Stimulated activated CD4-positive, alpha-beta T cell treated with anti-CD3 and anti-CD28 coated beads, Interleukin-4, amount 100 ng/mL, for 24 hours (primary cell): ENCODE data around the gene DLGAP3.
A peak's percentile ranks its signal among the peaks of the same experiment; 100 is the strongest.

Source experiments
- DNase-seq: peaks from one replicate; pipeline ENCODE4 v3.0.0-alpha.2; 2020

DLGAP3 gene

DNA sequence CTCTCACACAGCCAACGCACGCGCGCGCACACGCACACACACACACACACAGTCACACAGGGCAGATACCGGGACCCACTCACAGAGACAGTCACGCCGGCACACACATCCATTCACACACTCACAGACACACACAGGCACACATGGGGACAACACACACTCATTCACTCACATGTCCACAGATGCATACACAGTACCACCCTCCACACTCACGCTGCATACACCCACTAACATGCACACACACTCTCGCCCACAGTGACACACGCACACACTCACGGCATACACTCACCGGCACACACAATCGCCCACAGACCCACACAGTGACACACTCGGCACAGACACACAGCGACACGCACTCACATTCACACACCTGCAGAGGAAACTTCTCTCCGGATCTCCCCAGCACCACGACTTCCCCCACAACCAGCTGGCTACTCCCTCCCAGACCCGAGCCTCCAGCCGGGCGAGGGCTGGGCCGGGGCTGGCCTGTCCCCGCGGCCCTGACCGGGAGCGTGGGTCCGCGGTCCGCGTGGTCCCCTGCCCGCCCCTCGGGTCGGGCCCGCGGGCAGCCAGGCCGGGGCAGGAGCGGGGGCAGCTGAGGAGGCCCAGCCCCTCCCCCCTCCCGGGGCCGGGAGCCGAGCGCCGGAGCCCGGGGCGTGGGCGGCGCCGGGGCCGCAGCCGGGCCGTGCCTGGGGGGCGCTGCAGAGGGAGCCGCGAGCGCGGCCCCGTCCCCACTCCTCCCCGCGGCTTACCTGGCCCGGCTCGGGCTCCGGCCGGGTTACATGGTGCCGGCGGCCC, 552 bp downstream of the DLGAP3 start:
- DNase-seq, result no peak

DNA sequence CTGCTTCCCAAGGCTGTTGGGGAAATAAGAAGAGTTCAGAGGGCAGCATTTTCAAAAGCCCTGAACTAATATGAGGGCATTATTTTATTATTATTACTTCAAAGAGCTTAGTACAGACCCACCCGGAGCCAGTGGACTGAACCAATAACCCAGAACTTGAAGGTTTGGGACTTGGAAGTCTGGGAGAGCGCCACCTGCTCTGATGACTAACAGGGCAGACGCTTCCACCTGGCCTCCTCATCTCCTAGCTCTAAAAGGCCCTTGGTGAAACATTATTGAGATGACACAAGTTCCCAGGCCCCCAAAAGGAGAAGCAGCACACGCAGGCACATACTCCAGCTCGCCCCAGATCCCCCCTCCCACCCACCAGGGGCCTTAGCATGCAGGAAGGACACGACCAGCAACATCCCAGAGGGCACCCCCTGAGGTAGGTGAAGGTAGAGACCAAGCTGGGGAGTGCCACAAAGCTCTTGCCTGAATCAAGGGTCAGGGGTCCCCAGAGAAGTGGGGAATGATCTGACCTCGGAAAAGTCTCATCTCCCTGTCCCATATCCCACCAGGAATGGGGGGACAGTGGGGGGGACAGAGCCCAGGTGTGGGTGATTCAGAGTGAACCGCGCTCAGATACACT, 1.3 kb downstream of the DLGAP3 start:
- no peak for DNase-seq

DNA sequence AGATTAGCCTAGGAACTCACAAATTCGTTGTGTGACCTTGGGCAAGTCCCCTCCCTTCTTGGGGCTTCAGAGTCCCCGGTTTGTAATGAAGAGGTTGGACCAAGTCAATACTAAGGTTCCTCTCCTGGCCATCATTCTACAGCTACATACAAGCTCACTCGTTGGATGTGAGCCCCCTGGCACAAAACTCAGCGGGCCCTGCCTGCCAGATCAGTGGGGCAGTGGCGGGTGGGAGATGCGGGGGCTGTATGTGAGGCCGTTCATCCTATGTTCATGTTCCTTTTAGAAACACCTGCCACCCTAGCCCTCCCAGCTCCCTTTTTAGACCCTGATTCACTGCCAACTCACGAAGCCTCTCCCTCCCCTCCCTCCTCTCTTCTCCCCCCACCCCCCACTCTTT, 2.1 kb downstream of the DLGAP3 start:
- DNase-seq, result no peak

GRCh38 chr1:34926894-34927293, 2.6 kb downstream of the DLGAP3 start:
- DNase-seq, result no peak

DNA sequence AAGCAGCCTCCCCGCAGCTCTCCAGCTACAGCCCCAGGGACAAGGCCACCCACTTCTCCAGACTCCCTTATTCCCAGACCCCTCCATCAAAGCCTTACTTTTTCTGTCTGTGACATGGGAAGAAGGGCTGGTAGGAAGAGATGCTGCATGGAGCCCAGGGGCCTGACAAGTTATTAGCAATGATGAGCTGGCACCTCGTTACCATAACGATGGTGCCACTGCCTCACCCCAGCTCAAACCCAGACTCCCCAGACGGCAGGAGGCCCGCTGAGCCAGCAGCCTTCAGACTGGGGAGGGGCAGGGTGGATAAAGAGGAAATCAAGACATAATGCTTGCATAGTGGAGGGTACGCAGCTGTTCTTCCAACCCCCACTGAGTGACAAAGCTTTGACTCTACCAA, 3.3 kb downstream of the DLGAP3 start:
- DNase-seq, result no peak

DNA sequence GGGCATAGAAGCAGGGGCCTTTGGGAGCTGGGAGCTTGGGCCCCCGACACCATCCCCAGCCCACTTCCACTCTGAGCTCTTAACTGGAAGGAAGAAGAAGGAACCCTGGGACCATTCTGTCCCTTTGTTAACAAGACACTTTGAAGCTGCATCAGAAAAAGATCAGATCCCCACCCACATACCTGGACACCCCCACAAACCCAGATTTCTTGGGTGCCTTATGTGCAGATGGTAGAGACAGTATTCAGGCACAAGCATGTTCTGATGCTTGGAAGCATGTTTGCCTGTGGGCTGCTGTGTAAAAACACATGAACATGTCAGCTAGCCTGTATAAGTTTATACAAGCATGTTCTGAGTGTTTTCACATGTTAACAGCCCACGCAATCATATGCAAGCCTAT, 3.7 kb downstream of the DLGAP3 start:
- DNase-seq, result no peak

GRCh38 chr1:34924759-34925555, 4.5 kb downstream of the DLGAP3 start:
- DNase-seq, result peak; percentile 57

GRCh38 chr1:34923490-34923889, 6.0 kb downstream of the DLGAP3 start:
- DNase-seq, result no peak

- DNase-seq, result peak; percentile 3
Measured at GRCh38 chr1:34918977-34919561, 10.4 kb downstream of the DLGAP3 start.

GRCh38 chr1:34918386-34918976, 11.0 kb downstream of the DLGAP3 start:
- no peak for DNase-seq

DNA sequence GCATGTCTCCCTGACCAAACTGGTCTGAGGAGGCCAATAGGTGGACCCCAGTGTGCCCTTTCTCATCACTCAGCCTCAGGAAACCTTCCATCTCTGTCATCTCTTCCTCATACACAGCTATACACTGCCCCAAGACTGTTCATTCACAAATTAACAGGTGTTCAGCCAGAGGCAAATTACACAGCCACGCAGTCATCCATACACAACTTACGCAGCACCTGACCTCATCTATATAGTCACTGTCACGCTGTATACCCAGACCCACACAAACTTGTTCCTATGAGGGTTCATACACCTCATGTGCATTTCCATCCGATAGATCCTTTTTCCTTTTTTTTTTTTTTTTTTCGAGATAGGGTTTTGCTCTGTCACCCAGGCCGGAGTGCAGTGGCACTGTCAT, 12.4 kb downstream of the DLGAP3 start:
- no peak for DNase-seq

DNA sequence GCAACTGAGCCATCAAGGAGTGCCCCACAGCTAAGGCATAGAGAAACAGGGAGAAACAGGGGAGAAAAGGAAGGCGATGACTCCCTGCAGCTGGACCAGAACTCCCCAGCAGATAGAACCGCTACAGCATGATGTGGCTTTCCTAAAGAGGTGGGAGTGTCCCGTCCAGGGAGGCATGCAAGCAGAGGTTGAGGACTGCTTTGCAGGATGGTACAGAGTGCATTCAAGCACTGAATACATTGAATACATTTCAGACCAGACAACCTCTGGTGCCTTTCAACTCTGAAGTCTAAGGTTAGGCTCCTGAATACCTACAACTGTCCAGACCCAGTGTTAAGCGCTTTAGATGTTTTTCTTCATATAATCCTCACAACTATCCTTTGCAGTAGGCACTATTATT, 13.3 kb downstream of the DLGAP3 start:
- no peak for DNase-seq

- no peak for DNase-seq
Measured at GRCh38 chr1:34915521-34915920, 13.9 kb downstream of the DLGAP3 start.

- no peak for DNase-seq
Measured at GRCh38 chr1:34914958-34915357, 14.5 kb downstream of the DLGAP3 start.

DNA sequence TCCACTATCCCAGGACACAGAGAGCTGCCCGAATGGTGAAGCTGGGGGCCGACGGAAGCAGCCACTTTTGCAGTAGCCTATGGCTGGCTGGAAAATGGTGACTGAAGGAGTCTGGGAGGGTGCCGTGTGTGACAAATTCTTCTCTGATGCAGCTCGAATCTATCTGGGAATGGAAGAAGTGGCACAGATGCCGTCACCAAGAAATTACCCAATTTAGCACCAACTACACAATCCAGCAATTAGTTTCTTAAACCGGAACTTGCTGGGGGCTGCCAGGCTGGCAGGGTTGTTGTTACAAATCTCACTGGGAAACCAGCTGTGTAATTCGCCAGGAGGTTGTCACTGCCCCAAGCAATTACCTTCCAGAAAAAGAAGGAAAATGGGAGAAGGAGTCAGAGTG, 18.0 kb downstream of the DLGAP3 start:
- DNase-seq, result no peak

- no peak for DNase-seq
Measured at GRCh38 chr1:34910425-34910824, 19.0 kb downstream of the DLGAP3 start.

DNA sequence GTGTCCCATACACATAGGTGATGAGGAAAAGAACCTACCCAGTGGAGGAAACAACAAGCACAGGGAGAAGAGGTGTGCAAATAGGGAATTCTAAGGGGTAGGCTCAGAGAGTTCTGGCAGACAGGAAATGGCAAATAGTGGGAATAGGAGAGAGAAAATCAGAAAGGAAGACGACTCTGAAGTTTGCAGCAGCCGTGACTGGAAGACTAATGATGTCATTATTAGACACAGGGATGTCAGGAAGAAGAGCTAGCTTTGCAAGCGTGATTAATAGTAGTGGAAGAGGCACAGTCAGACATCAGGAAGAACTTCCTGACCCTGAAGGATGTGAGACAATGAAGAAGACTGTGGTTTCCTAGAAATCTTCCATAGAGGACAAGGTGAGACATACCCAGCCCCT, 21.1 kb downstream of the DLGAP3 start:
- no peak for DNase-seq

GRCh38 chr1:34907487-34908090, 21.9 kb downstream of the DLGAP3 start:
- DNase-seq, result no peak

DNA sequence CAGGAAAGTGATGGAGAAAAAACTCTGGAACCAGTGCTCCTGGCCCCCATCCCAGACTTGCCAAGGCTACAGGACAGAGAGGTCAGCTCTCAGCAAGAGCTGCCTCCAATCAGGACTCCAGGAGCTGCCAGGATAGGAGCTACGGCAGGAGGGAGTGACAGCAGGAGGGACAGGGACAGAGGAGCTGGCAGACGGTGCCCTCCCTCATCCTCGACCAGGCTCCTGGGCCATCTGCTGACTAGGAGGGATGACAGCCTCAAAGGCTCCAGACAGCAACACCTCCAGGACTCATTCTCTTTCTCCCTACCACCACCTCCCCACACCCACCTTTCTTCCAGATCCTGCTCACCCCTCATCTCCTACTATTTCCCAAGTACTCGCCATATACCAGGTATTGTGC, 22.7 kb downstream of the DLGAP3 start:
- no peak for DNase-seq

DNA sequence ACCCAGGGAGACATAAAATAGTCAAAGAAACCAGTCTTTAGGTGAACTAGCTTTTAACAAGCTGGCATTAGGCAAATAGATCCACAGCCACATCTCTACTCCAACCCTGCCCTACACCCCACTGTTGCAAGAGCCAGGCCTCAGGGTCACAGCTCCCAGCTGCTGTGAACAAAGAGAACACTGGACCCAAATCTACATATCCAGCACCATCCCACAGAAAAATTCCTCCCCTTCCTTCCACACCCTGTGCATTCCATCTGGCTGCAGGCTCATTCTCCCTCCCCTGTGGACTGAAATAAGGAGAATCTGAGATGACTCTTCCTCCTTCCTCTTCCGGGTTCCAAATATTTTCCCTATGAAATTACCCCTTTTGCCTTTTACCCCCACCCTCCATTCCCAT, 23.2 kb downstream of the DLGAP3 start:
- DNase-seq, result no peak

GRCh38 chr1:34905098-34905459, 24.4 kb downstream of the DLGAP3 start:
- DNase-seq, result no peak

DNA sequence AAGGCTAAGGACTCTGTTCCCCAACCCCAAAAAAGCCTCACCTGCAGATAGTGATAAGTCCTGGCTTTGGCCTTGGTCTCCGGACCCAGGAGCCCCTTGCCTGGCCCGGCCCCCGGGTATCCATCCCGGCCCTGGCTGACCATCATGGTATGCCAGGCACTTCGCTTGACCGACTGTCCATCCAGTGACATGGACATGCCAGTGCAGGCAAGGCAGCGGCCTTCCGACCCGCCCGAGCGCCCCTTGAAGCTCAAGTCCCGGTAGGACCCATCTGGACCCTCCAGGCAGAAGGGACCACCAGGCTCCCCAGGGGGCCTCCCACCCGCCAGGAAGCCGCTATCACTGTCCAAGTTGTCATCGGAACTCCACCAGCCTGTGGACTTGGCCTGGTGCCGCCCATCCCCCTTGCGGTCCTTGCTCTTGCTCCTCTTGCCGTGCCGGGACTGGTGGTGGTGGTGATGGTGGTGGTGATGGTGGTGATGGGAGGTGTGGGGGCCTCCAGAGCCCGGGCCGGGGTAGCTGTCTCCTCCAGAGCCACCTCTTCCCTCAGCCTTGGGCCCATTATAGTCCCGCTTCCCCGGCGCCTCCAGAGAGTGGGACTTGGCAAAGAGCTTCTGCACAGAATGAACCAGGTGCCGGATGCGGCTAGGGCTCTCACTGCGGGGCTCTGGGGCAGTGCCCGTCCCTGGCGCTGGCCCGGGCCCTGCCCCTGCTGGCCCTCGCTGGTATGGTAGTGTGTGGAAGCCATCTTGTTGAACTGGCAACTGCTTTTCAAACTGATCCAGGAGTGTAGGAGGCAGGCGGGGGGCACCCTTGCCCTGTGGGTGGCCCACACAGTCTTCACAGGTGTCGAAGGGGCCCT, 25.0 kb downstream of the DLGAP3 start:
- no peak for DNase-seq
